ENCODE results near the gene TEAD4. TPM values are rescaled to one million over a fixed set of nuclear protein-coding genes. Genes with fewer than 3 reads are reported as not detected.

Gene TEAD4
- polyA plus RNA-seq, 6 donors from 2014 or later = not detected

- Mint-ChIP-seq H3K27ac (no peak overlapping the region), H3K9me3 (peaks cover 0 to 4% (median 0%) of the 10 kb centered on the region in 7 donors), H3K27me3 (peaks cover 23 to 54% (median 51%) of the 10 kb centered on the region in 3 donors), H3K36me3 (no peaks in the 10 kb centered on the region), H3K4me3 (no peak overlapping the region), H3K4me1 (peaks cover 11 to 16% (median 13%) of the 10 kb centered on the region in 3 donors)
- ATAC-seq (ENCODE audit: low read depth in 2 of 2) (no peak), DNase-seq (no peak)
Observed at GRCh38 chr12:2963760-2964292, 4.6 kb downstream of the TEAD4 start.

- no peaks in the 10 kb centered on the region for H3K36me3 Mint-ChIP-seq
- no peak overlapping the region for H3K4me3 Mint-ChIP-seq
- H3K4me1 Mint-ChIP-seq = no peaks in the 10 kb centered on the region
- DNase-seq = no peak
- no peak for ATAC-seq (ENCODE audit: low read depth in 2 of 2)
- H3K27ac Mint-ChIP-seq = no peak overlapping the region
- peaks cover 8 to 42% (median 40%) of the 10 kb centered on the region in 3 donors for H3K27me3 Mint-ChIP-seq
- H3K9me3 Mint-ChIP-seq = no peaks in the 10 kb centered on the region
Observed at GRCh38 chr12:2967651-2968050, 8.5 kb downstream of the TEAD4 start.

- no peak for ATAC-seq (ENCODE audit: low read depth in 2 of 2)
- Mint-ChIP-seq H3K9me3 (no peaks in the 10 kb centered on the region), H3K36me3 (no peaks in the 10 kb centered on the region), H3K4me3 (no peak overlapping the region), H3K27me3 (peaks cover 4 to 33% (median 19%) of the 10 kb centered on the region in 3 donors), H3K27ac (no peak overlapping the region), H3K4me1 (no peaks in the 10 kb centered on the region)
- DNase-seq = no peak
Observed at GRCh38 chr12:2970744-2971143, 11.5 kb downstream of the TEAD4 start.

- ATAC-seq (ENCODE audit: low read depth in 2 of 2) = no peak
- Mint-ChIP-seq H3K4me1 (no peaks in the 10 kb centered on the region), H3K27me3 (peaks cover 0 to 31% (median 13%) of the 10 kb centered on the region in 3 donors), H3K36me3 (no peaks in the 10 kb centered on the region), H3K27ac (no peak overlapping the region), H3K9me3 (no peaks in the 10 kb centered on the region), H3K4me3 (no peak overlapping the region)
- DNase-seq = no peak
Observed at GRCh38 chr12:2973566-2973965, 14.4 kb downstream of the TEAD4 start.

GRCh38 chr12:2974560-2974971, 15.4 kb downstream of the TEAD4 start:
- ATAC-seq (ENCODE audit: low read depth in 2 of 2) (no peak), DNase-seq (no peak)
- Mint-ChIP-seq H3K9me3 (no peaks in the 10 kb centered on the region), H3K27me3 (peaks cover 0 to 25% (median 10%) of the 10 kb centered on the region in 3 donors), H3K27ac (no peak overlapping the region), H3K4me1 (no peaks in the 10 kb centered on the region), H3K36me3 (no peaks in the 10 kb centered on the region), H3K4me3 (no peak overlapping the region)

GRCh38 chr12:2976581-2976996, 17.4 kb downstream of the TEAD4 start:
- ATAC-seq (ENCODE audit: low read depth in 2 of 2) (no peak), DNase-seq (no peak)
- no peaks in the 10 kb centered on the region for H3K9me3 Mint-ChIP-seq
- H3K27ac Mint-ChIP-seq = no peak overlapping the region
- H3K36me3 Mint-ChIP-seq = no peaks in the 10 kb centered on the region
- H3K4me1 Mint-ChIP-seq = no peaks in the 10 kb centered on the region
- H3K4me3 Mint-ChIP-seq = no peak overlapping the region
- H3K27me3 Mint-ChIP-seq = peaks cover 0 to 14% (median 0%) of the 10 kb centered on the region in 3 donors

- no peak overlapping the region for H3K4me3 Mint-ChIP-seq
- H3K27ac Mint-ChIP-seq = no peak overlapping the region
- ATAC-seq (ENCODE audit: low read depth in 2 of 2) = no peak
- H3K36me3 Mint-ChIP-seq = no peaks in the 10 kb centered on the region
- peaks cover 0 to 14% (median 0%) of the 10 kb centered on the region in 3 donors for H3K27me3 Mint-ChIP-seq
- no peaks in the 10 kb centered on the region for H3K4me1 Mint-ChIP-seq
- H3K9me3 Mint-ChIP-seq = no peaks in the 10 kb centered on the region
- DNase-seq = no peak
Observed at GRCh38 chr12:2977776-2978175, 18.6 kb downstream of the TEAD4 start.

- Mint-ChIP-seq H3K4me1 (no peaks in the 10 kb centered on the region), H3K4me3 (no peak overlapping the region), H3K27ac (peak overlapping the region in 1 of 6 donors; percentile 82), H3K36me3 (no peaks in the 10 kb centered on the region), H3K9me3 (no peaks in the 10 kb centered on the region), H3K27me3 (peaks cover 0 to 15% (median 0%) of the 10 kb centered on the region in 3 donors)
- DNase-seq = no peak
- ATAC-seq (ENCODE audit: low read depth in 2 of 2) = no peak
Observed at GRCh38 chr12:2979806-2980205, 20.6 kb downstream of the TEAD4 start.

- H3K27me3 Mint-ChIP-seq = peaks cover 0 to 15% (median 0%) of the 10 kb centered on the region in 3 donors
- no peak overlapping the region for H3K4me3 Mint-ChIP-seq
- no peaks in the 10 kb centered on the region for H3K4me1 Mint-ChIP-seq
- ATAC-seq (ENCODE audit: low read depth in 2 of 2) (no peak), DNase-seq (no peak)
- no peak overlapping the region for H3K27ac Mint-ChIP-seq
- H3K36me3 Mint-ChIP-seq = no peaks in the 10 kb centered on the region
- no peaks in the 10 kb centered on the region for H3K9me3 Mint-ChIP-seq
Observed at GRCh38 chr12:2980630-2981029, 21.4 kb downstream of the TEAD4 start.

- no peaks in the 10 kb centered on the region for H3K4me1 Mint-ChIP-seq
- ATAC-seq (ENCODE audit: low read depth in 2 of 2) (no peak), DNase-seq (no peak)
- no peaks in the 10 kb centered on the region for H3K36me3 Mint-ChIP-seq
- H3K9me3 Mint-ChIP-seq = peaks cover 0 to 6% (median 2%) of the 10 kb centered on the region in 7 donors
- no peak overlapping the region for H3K4me3 Mint-ChIP-seq
- peaks cover 0 to 11% (median 0%) of the 10 kb centered on the region in 3 donors for H3K27me3 Mint-ChIP-seq
- no peak overlapping the region for H3K27ac Mint-ChIP-seq
Observed at GRCh38 chr12:2982361-2982760, 23.2 kb downstream of the TEAD4 start.

GRCh38 chr12:2984249-2984648, 25.1 kb downstream of the TEAD4 start:
- Mint-ChIP-seq H3K4me3 (no peak overlapping the region), H3K4me1 (no peaks in the 10 kb centered on the region), H3K27me3 (peaks cover 0 to 11% (median 0%) of the 10 kb centered on the region in 3 donors), H3K9me3 (peaks cover 0 to 8% (median 3%) of the 10 kb centered on the region in 7 donors), H3K36me3 (no peaks in the 10 kb centered on the region), H3K27ac (no peak overlapping the region)
- DNase-seq (no peak), ATAC-seq (ENCODE audit: low read depth in 2 of 2) (no peak)

GRCh38 chr12:2984698-2985097, 25.5 kb downstream of the TEAD4 start:
- Mint-ChIP-seq H3K27me3 (peaks cover 0 to 11% (median 0%) of the 10 kb centered on the region in 3 donors), H3K4me3 (no peak overlapping the region), H3K36me3 (peaks cover 2 to 3% of the 10 kb centered on the region in 2 donors), H3K27ac (no peak overlapping the region), H3K9me3 (peaks cover 1 to 13% (median 5%) of the 10 kb centered on the region in 7 donors), H3K4me1 (no peaks in the 10 kb centered on the region)
- DNase-seq (no peak), ATAC-seq (ENCODE audit: low read depth in 2 of 2) (no peak)

GRCh38 chr12:2986876-2987275, 27.7 kb downstream of the TEAD4 start:
- DNase-seq = no peak
- H3K4me1 Mint-ChIP-seq = no peaks in the 10 kb centered on the region
- H3K4me3 Mint-ChIP-seq = no peak overlapping the region
- no peak overlapping the region for H3K27ac Mint-ChIP-seq
- H3K27me3 Mint-ChIP-seq = peaks cover 0 to 11% (median 0%) of the 10 kb centered on the region in 3 donors
- ATAC-seq (ENCODE audit: low read depth in 2 of 2) = no peak
- peaks cover 4 to 8% of the 10 kb centered on the region in 2 donors for H3K36me3 Mint-ChIP-seq
- peaks cover 3 to 18% (median 9%) of the 10 kb centered on the region in 7 donors for H3K9me3 Mint-ChIP-seq

GRCh38 chr12:2988494-2988893, 29.3 kb downstream of the TEAD4 start:
- H3K4me3 Mint-ChIP-seq = peak overlapping the region in 1 of 8 donors; percentile 53
- ATAC-seq (ENCODE audit: low read depth in 2 of 2) (no peak), DNase-seq (no peak)
- H3K4me1 Mint-ChIP-seq = no peaks in the 10 kb centered on the region
- peaks cover 4 to 8% of the 10 kb centered on the region in 2 donors for H3K36me3 Mint-ChIP-seq
- no peak overlapping the region for H3K27ac Mint-ChIP-seq
- peaks cover 6 to 18% (median 9%) of the 10 kb centered on the region in 7 donors for H3K9me3 Mint-ChIP-seq
- peaks cover 0 to 11% (median 0%) of the 10 kb centered on the region in 3 donors for H3K27me3 Mint-ChIP-seq
